Measurements from ENCODE around the gene HAUS7. TPM values are rescaled to one million over a fixed set of nuclear protein-coding genes. Genes with fewer than 3 reads are reported as not detected.

Gene HAUS7
- total RNA-seq, 1 experiment from 2014 or later, result 34.2 TPM

- Histone ChIP-seq H3K9me3 (replicated peaks) (no peaks in the 10 kb centered on the region), H3K4me3 (no peak overlapping the region), H3K36me3 (no peaks in the 10 kb centered on the region), H3K4me1 (replicated peaks) (peaks cover 16% of the 10 kb centered on the region), H3K27me3 (replicated peaks) (no peaks in the 10 kb centered on the region), H3K27ac (no peak overlapping the region)
- no peak for DNase-seq (ENCODE audit: low read depth in 1 of 2, low spot score in 2 of 2)
Observed at GRCh38 chrX:153477901-153478300, 7.5 kb upstream of the HAUS7 start.

- Histone ChIP-seq H3K36me3 (no peaks in the 10 kb centered on the region), H3K4me1 (replicated peaks) (peaks cover 16% of the 10 kb centered on the region), H3K27me3 (replicated peaks) (no peaks in the 10 kb centered on the region), H3K27ac (no peak overlapping the region), H3K4me3 (no peak overlapping the region), H3K9me3 (replicated peaks) (no peaks in the 10 kb centered on the region)
- no peak for DNase-seq (ENCODE audit: low read depth in 1 of 2, low spot score in 2 of 2)
Observed at GRCh38 chrX:153477364-153477857, 7.0 kb upstream of the HAUS7 start.

- H3K4me3 ChIP-seq, result no peak overlapping the region
- no peaks in the 10 kb centered on the region for H3K9me3 ChIP-seq (replicated peaks)
- no peaks in the 10 kb centered on the region for H3K36me3 ChIP-seq
- peak; percentile 58 to 65 for DNase-seq (ENCODE audit: low read depth in 1 of 2, low spot score in 2 of 2)
- no peaks in the 10 kb centered on the region for H3K27me3 ChIP-seq (replicated peaks)
- peaks cover 16% of the 10 kb centered on the region for H3K4me1 ChIP-seq (replicated peaks)
- H3K27ac ChIP-seq, result peak overlapping the region; percentile 39; the same call in 1 of the 2 replicates
Observed at GRCh38 chrX:153476666-153477363, 6.4 kb upstream of the HAUS7 start.

DNA sequence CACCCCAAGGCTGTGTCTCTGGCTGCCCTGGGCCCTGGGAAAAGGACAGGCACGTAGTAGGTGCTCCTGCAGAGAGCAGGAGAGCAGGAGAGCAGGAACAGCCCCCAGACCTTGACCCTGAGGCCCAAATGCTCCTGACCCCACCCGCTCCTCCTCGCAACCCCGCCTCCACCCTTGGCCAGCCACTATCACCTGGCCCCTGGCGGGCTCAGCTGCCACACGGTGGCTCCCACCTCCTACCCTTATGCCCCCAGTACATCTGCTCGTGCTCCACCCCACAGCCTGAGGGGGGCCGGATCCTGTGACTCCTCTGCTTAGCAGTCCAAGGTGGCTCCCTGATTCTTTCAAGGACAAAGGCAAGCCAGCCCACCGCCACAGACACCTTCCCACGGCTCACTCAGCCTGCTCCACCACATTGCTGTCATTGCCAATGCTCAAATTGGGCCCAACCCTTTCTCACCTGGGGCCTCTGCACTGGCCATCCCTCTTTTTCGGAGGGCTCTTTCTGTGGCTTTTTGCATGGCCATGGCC is 5.4 kb upstream of the HAUS7 start:
- no peaks in the 10 kb centered on the region for H3K27me3 ChIP-seq (replicated peaks)
- no peak overlapping the region for H3K27ac ChIP-seq
- no peak for DNase-seq (ENCODE audit: low read depth in 1 of 2, low spot score in 2 of 2)
- H3K4me3 ChIP-seq, result no peak overlapping the region
- H3K36me3 ChIP-seq, result no peaks in the 10 kb centered on the region
- no peaks in the 10 kb centered on the region for H3K9me3 ChIP-seq (replicated peaks)
- peaks cover 25% of the 10 kb centered on the region for H3K4me1 ChIP-seq (replicated peaks)

DNA sequence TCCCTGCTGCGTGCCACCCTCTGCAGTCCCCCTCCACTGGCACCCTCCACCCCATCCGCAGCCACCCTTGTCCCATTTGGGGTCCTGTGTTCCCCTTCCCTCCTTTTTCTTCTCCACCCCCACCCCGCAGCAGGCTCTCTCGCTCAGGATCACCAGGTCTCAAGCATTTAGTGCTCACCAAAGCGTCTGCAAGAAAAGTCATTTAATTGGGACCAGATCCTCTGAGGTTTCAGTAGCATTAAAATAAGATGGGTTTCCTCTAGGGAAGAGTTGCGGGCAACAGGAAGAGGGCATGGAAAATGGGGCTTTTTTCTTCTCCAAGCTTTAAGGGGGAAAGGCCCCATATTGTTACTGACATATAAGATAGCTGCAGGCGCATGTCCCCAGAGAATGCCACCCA is 4.9 kb upstream of the HAUS7 start:
- Histone ChIP-seq H3K9me3 (replicated peaks) (no peaks in the 10 kb centered on the region), H3K27me3 (replicated peaks) (no peaks in the 10 kb centered on the region)

GRCh38 chrX:153474718-153475117 is 4.3 kb upstream of the HAUS7 start:
- no peak for DNase-seq (ENCODE audit: low read depth in 1 of 2, low spot score in 2 of 2)
- Histone ChIP-seq H3K36me3 (no peaks in the 10 kb centered on the region), H3K27me3 (replicated peaks) (no peaks in the 10 kb centered on the region), H3K4me3 (no peak overlapping the region), H3K9me3 (replicated peaks) (no peaks in the 10 kb centered on the region), H3K27ac (no peak overlapping the region), H3K4me1 (replicated peaks) (peaks cover 25% of the 10 kb centered on the region)

More for the DNA sequence above, 4.9 kb upstream of the HAUS7 start:
- no peaks in the 10 kb centered on the region for H3K36me3 ChIP-seq
- H3K27ac ChIP-seq, result no peak overlapping the region
- H3K4me1 ChIP-seq (replicated peaks), result peaks cover 25% of the 10 kb centered on the region
- H3K4me3 ChIP-seq, result no peak overlapping the region
- no peak for DNase-seq (ENCODE audit: low read depth in 1 of 2, low spot score in 2 of 2)

GRCh38 chrX:153474266-153474665 is 3.9 kb upstream of the HAUS7 start:
- Histone ChIP-seq H3K27ac (no peak overlapping the region), H3K36me3 (no peaks in the 10 kb centered on the region), H3K4me1 (replicated peaks) (peaks cover 29% of the 10 kb centered on the region), H3K4me3 (no peak overlapping the region), H3K9me3 (replicated peaks) (no peaks in the 10 kb centered on the region), H3K27me3 (replicated peaks) (no peaks in the 10 kb centered on the region)
- DNase-seq (ENCODE audit: low read depth in 1 of 2, low spot score in 2 of 2), result no peak

- H3K4me3 ChIP-seq, result no peak overlapping the region
- H3K27me3 ChIP-seq (replicated peaks), result no peaks in the 10 kb centered on the region
- H3K4me1 ChIP-seq (replicated peaks), result peaks cover 29% of the 10 kb centered on the region
- no peaks in the 10 kb centered on the region for H3K9me3 ChIP-seq (replicated peaks)
- H3K36me3 ChIP-seq, result no peaks in the 10 kb centered on the region
- no peak for DNase-seq (ENCODE audit: low read depth in 1 of 2, low spot score in 2 of 2)
- H3K27ac ChIP-seq, result no peak overlapping the region
Observed at GRCh38 chrX:153473126-153473525, 2.8 kb upstream of the HAUS7 start.

GRCh38 chrX:153471663-153472280 is 1.4 kb upstream of the HAUS7 start:
- peak in 1 of 2 experiments; percentile 20 for DNase-seq (ENCODE audit: low read depth in 1 of 2, low spot score in 2 of 2)
- no peak overlapping the region for H3K4me3 ChIP-seq

GRCh38 chrX:153469811-153470410 is 465 bp downstream of the HAUS7 start:
- peaks cover 13% of the 10 kb centered on the region for H3K4me1 ChIP-seq (replicated peaks)
- no peaks in the 10 kb centered on the region for H3K36me3 ChIP-seq
- H3K9me3 ChIP-seq (replicated peaks), result no peaks in the 10 kb centered on the region
- peak; percentile 51 to 65 for DNase-seq (ENCODE audit: low read depth in 1 of 2, low spot score in 2 of 2)
- peak overlapping the region; percentile 50 for H3K27ac ChIP-seq
- H3K27me3 ChIP-seq (replicated peaks), result no peaks in the 10 kb centered on the region
- H3K4me3 ChIP-seq, result peak overlapping the region; percentile 74

More at GRCh38 chrX:153471663-153472280, 1.4 kb upstream of the HAUS7 start:
- no peaks in the 10 kb centered on the region for H3K9me3 ChIP-seq (replicated peaks)
- H3K27me3 ChIP-seq (replicated peaks), result no peaks in the 10 kb centered on the region
- H3K36me3 ChIP-seq, result no peaks in the 10 kb centered on the region
- peaks cover 21% of the 10 kb centered on the region for H3K4me1 ChIP-seq (replicated peaks)
- no peak overlapping the region for H3K27ac ChIP-seq

GRCh38 chrX:153468008-153468580 is 2.3 kb downstream of the HAUS7 start:
- no peak overlapping the region for H3K4me3 ChIP-seq
- H3K9me3 ChIP-seq (replicated peaks), result no peaks in the 10 kb centered on the region
- no peak overlapping the region for H3K27ac ChIP-seq
- DNase-seq (ENCODE audit: low read depth in 1 of 2, low spot score in 2 of 2), result no peak
- peaks cover 13% of the 10 kb centered on the region for H3K4me1 ChIP-seq (replicated peaks)
- no peaks in the 10 kb centered on the region for H3K27me3 ChIP-seq (replicated peaks)
- 0 out of 2 replicates have a peak, but pooled peaks cover 5% of the 10 kb centered on the region for H3K36me3 ChIP-seq

DNA sequence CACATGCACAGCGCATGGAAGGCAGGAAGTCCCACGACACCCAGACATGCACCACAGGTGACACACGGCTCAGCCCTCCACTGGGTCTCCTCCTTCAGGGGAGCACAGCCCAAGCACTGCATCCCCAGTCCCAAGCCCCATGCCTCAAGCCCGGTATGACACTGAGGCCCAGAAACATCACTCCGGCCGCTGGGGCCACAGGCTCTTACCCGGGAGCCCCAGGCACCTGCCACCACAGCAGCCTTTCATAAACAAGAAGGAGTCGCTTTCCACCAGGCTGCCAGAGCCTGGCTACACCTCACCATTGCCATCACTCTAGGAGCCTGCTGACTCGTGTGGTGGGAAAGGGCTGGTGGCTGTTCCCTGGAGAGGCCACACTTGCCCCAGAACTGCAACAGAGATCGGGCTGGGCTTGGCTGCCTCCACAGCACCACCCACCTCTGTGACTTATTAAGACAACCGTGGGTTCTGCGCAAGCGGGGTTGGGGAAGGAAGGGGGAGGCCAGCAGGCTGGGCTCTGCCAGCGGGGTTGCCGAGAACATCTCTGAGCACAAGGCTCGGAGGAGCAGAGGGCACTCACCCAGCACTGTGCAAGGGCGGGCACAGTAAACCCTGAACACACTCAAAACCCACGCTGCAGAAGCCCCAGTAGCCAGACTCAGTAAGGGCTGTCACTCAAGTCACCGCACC is 4.5 kb downstream of the HAUS7 start:
- H3K36me3 ChIP-seq, result 0 out of 2 replicates have a peak, but pooled peaks cover 5% of the 10 kb centered on the region
- DNase-seq (ENCODE audit: low read depth in 1 of 2, low spot score in 2 of 2), result no peak
- H3K27ac ChIP-seq, result no peak overlapping the region

GRCh38 chrX:153464116-153464515 is 6.3 kb downstream of the HAUS7 start:
- H3K27me3 ChIP-seq (replicated peaks), result no peaks in the 10 kb centered on the region
- H3K4me1 ChIP-seq (replicated peaks), result no peaks in the 10 kb centered on the region
- 0 out of 2 replicates have a peak, but pooled peaks cover 5% of the 10 kb centered on the region for H3K36me3 ChIP-seq
- H3K9me3 ChIP-seq (replicated peaks), result no peaks in the 10 kb centered on the region
- H3K4me3 ChIP-seq, result no peak overlapping the region
- no peak overlapping the region for H3K27ac ChIP-seq
- DNase-seq (ENCODE audit: low read depth in 1 of 2, low spot score in 2 of 2), result no peak

More for the DNA sequence above, 4.5 kb downstream of the HAUS7 start:
- Histone ChIP-seq H3K9me3 (replicated peaks) (no peaks in the 10 kb centered on the region), H3K27me3 (replicated peaks) (no peaks in the 10 kb centered on the region), H3K4me1 (replicated peaks) (peaks cover 4% of the 10 kb centered on the region), H3K4me3 (no peak overlapping the region)
